A549 (cell line): ENCODE data around the gene WWP2.
"Not testable (repeated sequence)": the region's sequence is repeated elsewhere in the genome, so short reads cannot be mapped to it uniquely, and the experiment has no call there.

ENCODE experiments used
- EP300 ChIP-seq, 2 experiments: fragments of >200 bp; sonication (Bioruptor Twin); formaldehyde crosslinking; IDR thresholded peaks; 2 replicates in 1 of 2; 3 replicates in 1 of 2; pipeline ENCODE4 v1.6.1; 2016 to 2017
- JUNB ChIP-seq: fragments of >200 bp; sonication (Bioruptor Twin); formaldehyde crosslinking; IDR thresholded peaks from 2 replicates; pipeline ENCODE4 v1.6.1; 2016
- TF ChIP-seq, protein P1 (sequence below): fragments of >200 bp; sonication (Bioruptor Twin); formaldehyde crosslinking; IDR thresholded peaks from 3 replicates; pipeline ENCODE4 v1.5.1; 2016

DNA sequence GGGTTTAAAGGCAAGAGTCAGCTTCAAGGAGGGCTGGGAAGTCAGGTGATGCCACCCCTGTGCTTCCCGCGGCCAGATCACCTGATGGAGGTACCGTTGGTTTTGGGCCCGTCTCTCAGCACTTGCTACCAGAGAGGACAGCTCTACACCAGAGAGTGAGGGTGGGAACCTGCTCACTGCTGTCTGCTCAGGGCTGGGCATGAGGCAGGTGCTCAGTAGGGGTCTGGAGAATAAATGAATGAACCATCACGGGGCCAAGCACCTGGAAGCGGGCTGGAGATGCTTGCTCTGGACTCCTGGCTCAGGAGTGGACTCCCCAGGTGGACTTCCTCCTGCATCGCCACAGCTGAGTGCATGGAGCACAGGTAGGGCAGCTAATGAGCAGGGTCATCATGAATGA is 210.0 kb downstream of the WWP2 start:
- TF ChIP-seq, protein P1, sequence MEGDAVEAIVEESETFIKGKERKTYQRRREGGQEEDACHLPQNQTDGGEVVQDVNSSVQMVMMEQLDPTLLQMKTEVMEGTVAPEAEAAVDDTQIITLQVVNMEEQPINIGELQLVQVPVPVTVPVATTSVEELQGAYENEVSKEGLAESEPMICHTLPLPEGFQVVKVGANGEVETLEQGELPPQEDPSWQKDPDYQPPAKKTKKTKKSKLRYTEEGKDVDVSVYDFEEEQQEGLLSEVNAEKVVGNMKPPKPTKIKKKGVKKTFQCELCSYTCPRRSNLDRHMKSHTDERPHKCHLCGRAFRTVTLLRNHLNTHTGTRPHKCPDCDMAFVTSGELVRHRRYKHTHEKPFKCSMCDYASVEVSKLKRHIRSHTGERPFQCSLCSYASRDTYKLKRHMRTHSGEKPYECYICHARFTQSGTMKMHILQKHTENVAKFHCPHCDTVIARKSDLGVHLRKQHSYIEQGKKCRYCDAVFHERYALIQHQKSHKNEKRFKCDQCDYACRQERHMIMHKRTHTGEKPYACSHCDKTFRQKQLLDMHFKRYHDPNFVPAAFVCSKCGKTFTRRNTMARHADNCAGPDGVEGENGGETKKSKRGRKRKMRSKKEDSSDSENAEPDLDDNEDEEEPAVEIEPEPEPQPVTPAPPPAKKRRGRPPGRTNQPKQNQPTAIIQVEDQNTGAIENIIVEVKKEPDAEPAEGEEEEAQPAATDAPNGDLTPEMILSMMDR: not testable (repeated sequence)
- TF ChIP-seq EP300 (IDR thresholded peaks at IDR 0.05); JUNB: not testable (repeated sequence)
